Activated CD8-positive, alpha-beta T cell treated with anti-CD3 and anti-CD28 coated beads for 36 hours (primary cell): ENCODE measurements around the gene EFNA1. TPM values are rescaled to one million over a fixed set of nuclear protein-coding genes. Genes with fewer than 3 reads are reported as not detected.

Source experiments
- ATAC-seq: fragments of 200-7000 bp; cut with Tn5 transposase; one replicate; pipeline ENCODE4 v1.10.0; 2021; ENCODE audit warnings: mild to moderate bottlenecking, moderate library complexity
- CTCF ChIA-PET: fragments of 350-600 bp; sonication (Branson Sonifier 250); formaldehyde crosslinking; loops from one replicate; lab custom pipeline; 2021; ENCODE audit warnings: antibody characterized with exemption; lab: Charles Lee
- POLR2A ChIA-PET: fragments of 350-600 bp; sonication (Branson Sonifier 250); formaldehyde crosslinking; loops from one replicate; lab custom pipeline; 2021; ENCODE audit warnings: antibody characterized with exemption; lab: Charles Lee
- DNase-seq: peaks from one replicate; pipeline ENCODE4 v3.0.0-alpha.2; 2020
- H3K27ac Mint-ChIP-seq: one replicate; pipeline ENCODE4 v1.8.0; 2021; ENCODE audit warnings: mild to moderate bottlenecking, mixed read lengths
- H3K27me3 Mint-ChIP-seq: one replicate; pipeline ENCODE4 v1.8.0; 2021; ENCODE audit warnings: mixed read lengths
- H3K36me3 Mint-ChIP-seq: one replicate; pipeline ENCODE4 v1.8.0; 2021; ENCODE audit warnings: low read depth, mixed read lengths
- H3K4me1 Mint-ChIP-seq: one replicate; pipeline ENCODE4 v1.8.0; 2021; ENCODE audit warnings: low read depth, mixed read lengths
- H3K4me3 Mint-ChIP-seq: one replicate; pipeline ENCODE4 v1.8.0; 2021; ENCODE audit warnings: mild to moderate bottlenecking, moderate library complexity, mixed read lengths
- H3K9me3 Mint-ChIP-seq: one replicate; pipeline ENCODE4 v1.8.0; 2021; ENCODE audit warnings: mixed read lengths
- intact Hi-C: fragments of 100-400 bp; cut with micrococcal nuclease; formaldehyde crosslinking; loops from one replicate; pipeline ENCODE4 v1.10.0; 2022
- total RNA-seq, 2 experiments: library from RNA; stranded (reverse); gene quantifications; one replicate each; pipeline ENCODE4 v1.2.3, GENCODE V29; 2021
- TF ChIP-seq, protein P1 (sequence below): fragments of 200-600 bp; IDR thresholded peaks from one replicate; pipeline ENCODE4 v1.8.0; 2022; ENCODE audit warnings: antibody characterized with exemption, mild to moderate bottlenecking

The EFNA1 gene
- total RNA-seq, 2 experiments from 2014 or later: 0.59 to 0.60 TPM

DNA sequence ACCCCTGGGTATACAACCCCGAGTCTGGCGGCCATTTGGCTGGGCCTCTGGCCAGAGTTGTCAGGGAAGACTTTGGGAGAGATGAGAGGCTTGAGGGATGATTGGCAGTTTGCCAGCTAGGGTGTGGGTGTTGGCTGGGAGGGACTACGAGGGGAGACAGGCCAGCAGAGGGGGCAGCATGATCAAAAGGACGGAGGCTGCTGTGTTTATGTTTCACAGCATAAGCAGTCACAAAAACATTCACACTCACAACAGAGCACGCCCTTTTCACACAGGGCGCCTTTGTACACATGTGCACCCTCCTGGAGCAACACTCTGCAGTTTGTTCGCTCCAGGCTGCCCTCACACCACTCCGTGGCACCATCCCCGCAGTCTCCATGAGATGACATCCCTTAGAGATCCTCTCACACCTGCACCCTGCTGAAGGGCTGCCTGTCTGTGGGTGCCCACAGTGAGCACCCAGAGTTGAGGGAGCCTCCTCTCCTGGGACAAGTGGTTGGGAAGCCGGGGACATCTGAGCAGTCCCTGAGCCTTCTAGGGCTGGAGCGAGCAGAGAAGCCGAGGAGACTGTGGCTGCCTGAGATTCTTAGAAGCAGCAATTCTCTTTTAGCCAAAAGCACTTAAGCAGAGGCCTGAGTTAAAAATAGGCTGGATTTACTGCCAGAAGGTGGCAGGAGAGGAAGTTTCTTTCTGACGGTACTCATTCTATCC is 33.6 kb upstream of the EFNA1 start:
- ChIA-PET CTCF (interaction anchor here (1.2 to 6.8 kb wide), 6 partner anchors 8 to 79 kb away, joined by 3 to 312 read pairs (median 12); partner anchors contain the start of genes KRTCAP2 and TRIM46), POLR2A (no interaction called here)
- Mint-ChIP-seq H3K4me3 (no peak overlapping the region), H3K9me3 (no peaks in the 10 kb centered on the region), H3K27ac (no peak overlapping the region), H3K4me1 (peaks cover 2% of the 10 kb centered on the region), H3K36me3 (no peaks in the 10 kb centered on the region), H3K27me3 (peaks cover 12% of the 10 kb centered on the region)
- TF ChIP-seq, protein P1, sequence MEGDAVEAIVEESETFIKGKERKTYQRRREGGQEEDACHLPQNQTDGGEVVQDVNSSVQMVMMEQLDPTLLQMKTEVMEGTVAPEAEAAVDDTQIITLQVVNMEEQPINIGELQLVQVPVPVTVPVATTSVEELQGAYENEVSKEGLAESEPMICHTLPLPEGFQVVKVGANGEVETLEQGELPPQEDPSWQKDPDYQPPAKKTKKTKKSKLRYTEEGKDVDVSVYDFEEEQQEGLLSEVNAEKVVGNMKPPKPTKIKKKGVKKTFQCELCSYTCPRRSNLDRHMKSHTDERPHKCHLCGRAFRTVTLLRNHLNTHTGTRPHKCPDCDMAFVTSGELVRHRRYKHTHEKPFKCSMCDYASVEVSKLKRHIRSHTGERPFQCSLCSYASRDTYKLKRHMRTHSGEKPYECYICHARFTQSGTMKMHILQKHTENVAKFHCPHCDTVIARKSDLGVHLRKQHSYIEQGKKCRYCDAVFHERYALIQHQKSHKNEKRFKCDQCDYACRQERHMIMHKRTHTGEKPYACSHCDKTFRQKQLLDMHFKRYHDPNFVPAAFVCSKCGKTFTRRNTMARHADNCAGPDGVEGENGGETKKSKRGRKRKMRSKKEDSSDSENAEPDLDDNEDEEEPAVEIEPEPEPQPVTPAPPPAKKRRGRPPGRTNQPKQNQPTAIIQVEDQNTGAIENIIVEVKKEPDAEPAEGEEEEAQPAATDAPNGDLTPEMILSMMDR: no peak
- DNase-seq: no peak
- peak; percentile 52 for ATAC-seq
- intact Hi-C loops: loop anchor here (2.0 kb wide), 1 partner anchor 73 kb away; no protein-coding TSS in a partner anchor

DNA sequence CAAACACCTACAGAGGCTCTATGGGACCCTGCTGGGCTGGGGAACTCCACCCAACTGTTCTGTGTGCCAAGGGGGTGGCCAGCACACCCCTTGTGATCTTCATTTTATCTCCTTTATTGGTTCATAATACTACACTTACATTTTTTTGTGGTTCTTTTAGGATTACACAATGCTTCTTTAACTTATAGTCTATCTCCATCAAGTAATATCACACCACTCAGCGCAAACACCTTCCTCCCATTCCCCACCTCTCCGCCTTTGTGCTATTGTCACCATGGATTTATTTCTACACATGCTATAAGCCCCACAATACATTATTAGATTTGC is 33.1 kb upstream of the EFNA1 start:
- Mint-ChIP-seq H3K36me3 (no peaks in the 10 kb centered on the region), H3K27ac (no peak overlapping the region), H3K4me3 (no peak overlapping the region), H3K9me3 (no peaks in the 10 kb centered on the region), H3K27me3 (peaks cover 12% of the 10 kb centered on the region), H3K4me1 (peaks cover 2% of the 10 kb centered on the region)
- ChIA-PET CTCF (interaction anchor here (1.2 to 2.1 kb wide), 5 partner anchors 9 to 78 kb away, joined by 3 to 21 read pairs (median 10); partner anchors contain the start of gene KRTCAP2), POLR2A (no interaction called here)
- ATAC-seq (no peak), DNase-seq (no peak)
- intact Hi-C loops: loop anchor here (2.0 kb wide), 1 partner anchor 72 kb away; no protein-coding TSS in a partner anchor
- TF ChIP-seq, protein P1: no peak

DNA sequence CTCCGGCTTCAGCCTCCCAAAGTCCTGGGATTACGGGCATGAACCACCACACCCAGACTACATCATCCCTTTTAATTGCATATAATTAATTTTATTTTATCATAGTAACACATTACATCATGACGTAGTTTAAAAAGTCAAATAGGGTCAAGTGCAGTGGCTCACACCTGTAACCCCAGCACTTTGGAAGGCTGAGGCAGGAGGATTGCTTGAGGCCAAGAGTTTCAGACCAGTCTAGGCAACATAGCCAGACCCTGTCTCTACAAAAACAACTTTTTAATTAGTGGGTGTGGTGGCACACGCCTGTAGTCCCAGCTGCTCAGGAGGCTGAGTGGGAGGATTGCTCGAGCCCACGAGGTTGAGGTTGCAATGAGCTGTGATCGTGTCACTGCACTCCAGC is 28.3 kb upstream of the EFNA1 start:
- Mint-ChIP-seq H3K4me1 (no peaks in the 10 kb centered on the region), H3K27ac (no peak overlapping the region), H3K27me3 (peaks cover 12% of the 10 kb centered on the region), H3K9me3 (no peaks in the 10 kb centered on the region), H3K4me3 (no peak overlapping the region), H3K36me3 (no peaks in the 10 kb centered on the region)
- intact Hi-C loops: no loop called here
- ChIA-PET CTCF (interaction anchor here (0.8 to 2.8 kb wide), 5 partner anchors 68 to 74 kb away, joined by 3 to 14 read pairs (median 6); partner anchors contain the start of gene KRTCAP2), POLR2A (no interaction called here)
- TF ChIP-seq, protein P1: no peak
- DNase-seq: no peak
- no peak for ATAC-seq

DNA sequence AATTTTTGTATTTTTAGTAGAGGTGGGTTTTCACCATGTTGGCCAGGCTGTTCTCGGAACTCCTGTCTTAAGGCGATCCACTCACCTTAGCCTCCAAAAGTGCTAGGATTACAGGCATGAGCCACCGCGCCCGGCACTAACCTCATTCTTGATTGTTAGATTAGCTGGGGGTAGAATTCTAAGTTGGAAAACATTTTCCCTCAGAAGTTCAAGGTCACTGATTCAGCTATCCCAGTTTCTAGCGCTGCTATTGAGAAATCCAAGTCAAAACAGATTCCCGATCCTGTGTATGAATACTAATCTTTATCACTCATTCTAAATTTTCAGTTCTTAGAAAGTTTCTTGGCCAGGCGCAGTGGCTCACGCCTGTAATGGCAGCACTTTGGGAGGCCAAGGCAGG is 24.4 kb upstream of the EFNA1 start:
- ChIA-PET POLR2A (interaction anchor here (1.1 kb wide), 1 partner anchor 24 kb away, joined by 3 read pairs; the partner anchor contains the start of gene EFNA3), CTCF (interaction anchor here (1.1 kb wide), 1 partner anchor 18 kb away, joined by 3 read pairs; no protein-coding TSS in a partner anchor)
- TF ChIP-seq, protein P1: no peak
- no peaks in the 10 kb centered on the region for H3K4me1 Mint-ChIP-seq
- DNase-seq (no peak), ATAC-seq (no peak)
- H3K4me3 Mint-ChIP-seq: no peak overlapping the region
- intact Hi-C loops: no loop called here
- H3K36me3 Mint-ChIP-seq: no peaks in the 10 kb centered on the region
- no peaks in the 10 kb centered on the region for H3K9me3 Mint-ChIP-seq
- no peak overlapping the region for H3K27ac Mint-ChIP-seq
- H3K27me3 Mint-ChIP-seq: no peaks in the 10 kb centered on the region
